Ascending aorta (tissue), 2 donors: Measurements from ENCODE around the gene PATE1. TPM values are rescaled to one million over a fixed set of nuclear protein-coding genes. Genes with fewer than 3 reads are reported as not detected.

ENCODE experiments used
- DNase-seq, 2 donors: peaks; one replicate each; pipeline ENCODE4 v3.0.0-alpha.2; 2019; ENCODE audit warnings: low spot score in 2 of 2
- H3K27ac ChIP-seq, 2 donors: fragments of 200-600 bp; sonication (generic); one replicate each; pipeline ENCODE4 v1.5.1; 2016 to 2017; ENCODE audit warnings: mild to moderate bottlenecking in 1 of 2
- H3K27me3 ChIP-seq: fragments of 200-600 bp; sonication (generic); one replicate; pipeline ENCODE4 v1.5.1; 2017
- H3K36me3 ChIP-seq, 2 donors: fragments of 200-600 bp; sonication (generic); one replicate each; pipeline ENCODE4 v1.5.1; 2016
- H3K4me1 ChIP-seq, 2 donors: fragments of 200-600 bp; sonication (generic); one replicate each; pipeline ENCODE4 v1.5.1; 2016 to 2017; ENCODE audit warnings: mild to moderate bottlenecking in 1 of 2
- H3K4me3 ChIP-seq, 2 donors: fragments of 200-600 bp; sonication (generic); one replicate each; pipeline ENCODE4 v1.5.1; 2016 to 2017; ENCODE audit warnings: mild to moderate bottlenecking in 1 of 2
- H3K9me3 ChIP-seq, 2 donors: fragments of 200-600 bp; sonication (generic); one replicate each; pipeline ENCODE4 v1.5.1; 2016
- CTCF ChIP-seq, 3 experiments: fragments of 200-600 bp in 2 of 3; fragments of 450-650 bp in 1 of 3; sonication (generic) in 2 of 3; IDR thresholded peaks; one replicate each; pipeline ENCODE4 v1.5.1; 2016 to 2019; ENCODE audit warnings: antibody characterized with exemption in 3 of 3, mild to moderate bottlenecking in 1 of 3, moderate library complexity in 1 of 3
- intact Hi-C: fragments of 100-400 bp; cut with DNase I; formaldehyde crosslinking; loops from one replicate; pipeline ENCODE4 v1.15.1; 2023
- total RNA-seq: library from RNA; depleted of rRNA; stranded (reverse); fragments of >200 nt; gene quantifications from one replicate; pipeline ENCODE4 v1.1.0, GENCODE V29; 2016

PATE1 gene
- total RNA-seq, 1 donor from 2014 or later = not detected

- Histone ChIP-seq H3K36me3 (no peaks in the 10 kb centered on the region), H3K27me3 (no peaks in the 10 kb centered on the region), H3K4me3 (no peak overlapping the region), H3K9me3 (peaks cover 4 to 39% of the 10 kb centered on the region in 2 donors), H3K4me1 (no peaks in the 10 kb centered on the region), H3K27ac (no peak overlapping the region)
- no peak for TF ChIP-seq CTCF (IDR thresholded peaks at IDR 0.05)
- intact Hi-C loops = no loop called here
- no peak for DNase-seq
These were observed 51.6 kb downstream of the PATE1 start for GRCh38 chr11:125797641-125798040.

Other genes starting within 250 kb of the PATE1 start
- 111 TPM for gene EI24, start 176.8 kb upstream of the PATE1 start, total RNA-seq
- gene STT3A, start 153.4 kb upstream of the PATE1 start, total RNA-seq = 88.9 TPM
- gene CHEK1, start 121.1 kb upstream of the PATE1 start, total RNA-seq = 0.21 TPM
- gene ACRV1, start 65.4 kb upstream of the PATE1 start, total RNA-seq = not detected
- gene PATE2, start 32.5 kb downstream of the PATE1 start, total RNA-seq = not detected
- gene PATE3, start 41.8 kb downstream of the PATE1 start, total RNA-seq = not detected
- not detected for gene PATE4, start 87.0 kb downstream of the PATE1 start, total RNA-seq
- 6.5 TPM for gene HYLS1, start 141.4 kb downstream of the PATE1 start, total RNA-seq
- 31.3 TPM for gene PUS3, start 156.9 kb downstream of the PATE1 start, total RNA-seq
- gene DDX25, start 158.2 kb downstream of the PATE1 start, total RNA-seq = not detected
- not detected for gene VSIG10L2, start 199.8 kb downstream of the PATE1 start, total RNA-seq